OCI-LY7 (cell line): ENCODE results near the gene MTUS2. TPM values are rescaled to one million over a fixed set of nuclear protein-coding genes. Genes with fewer than 3 reads are reported as not detected.

Experiments used
- BruUV-seq: library from RNA; stranded (reverse); fragments of 400-500 nt; replicated peaks from 2 replicates; lab custom pipeline; 2021; lab: Mats Ljungman, UMichigan
- CTCF ChIA-PET: fragments of 300-600 bp; sonication (Branson Sonifier 250); formaldehyde crosslinking; loops from one replicate; lab custom pipeline; 2022; ENCODE audit warnings: antibody characterized with exemption; ENCODE audit not compliant: unreplicated experiment; lab: Charles Lee
- POLR2A ChIA-PET: fragments of 300-600 bp; sonication (Branson Sonifier 250); formaldehyde crosslinking; loops from one replicate; lab custom pipeline; 2022; ENCODE audit warnings: antibody characterized with exemption; lab: Charles Lee
- DNase-seq: peaks from one replicate; pipeline ENCODE4 v3.0.0-alpha.2; 2015; ENCODE audit warnings: low spot score
- H2AFZ ChIP-seq: fragments of 200-600 bp; sonication (generic), shearing (Covaris generic); 2 replicates; pipeline ENCODE4 v1.6.1; 2014; ENCODE audit warnings: mild to moderate bottlenecking, antibody characterized with exemption, low read length, moderate library complexity
- H3K27ac ChIP-seq: fragments of 200-600 bp; sonication (generic); 2 replicates; pipeline ENCODE4 v1.5.1; 2014; ENCODE audit warnings: mixed run types, low read depth, mild to moderate bottlenecking, moderate library complexity, low read length, inconsistent platforms; ENCODE audit not compliant: poor library complexity, severe bottlenecking
- H3K36me3 ChIP-seq: fragments of 200-600 bp; sonication (generic); 2 replicates; pipeline ENCODE4 v1.6.1; 2014; ENCODE audit warnings: mild to moderate bottlenecking, antibody characterized with exemption, low read length, moderate library complexity, mixed read lengths; ENCODE audit not compliant: insufficient read depth
- H3K4me1 ChIP-seq: fragments of 200-600 bp; sonication (generic); 2 replicates; pipeline ENCODE4 v1.5.1; 2014; ENCODE audit warnings: mild to moderate bottlenecking, low read length; ENCODE audit not compliant: insufficient read depth, poor library complexity, severe bottlenecking
- H3K4me2 ChIP-seq: fragments of 200-600 bp; sonication (generic); 2 replicates; pipeline ENCODE4 v1.6.1; 2014; ENCODE audit warnings: mild to moderate bottlenecking, low read length
- H3K4me3 ChIP-seq: fragments of 200-600 bp; sonication (generic); 2 replicates; pipeline ENCODE4 v1.5.1; 2014; ENCODE audit warnings: mild to moderate bottlenecking, low read depth, low read length; ENCODE audit not compliant: poor library complexity, severe bottlenecking
- H3K79me2 ChIP-seq: fragments of 200-600 bp; sonication (generic); 2 replicates; pipeline ENCODE4 v1.6.1; 2016; ENCODE audit warnings: low read depth, mild to moderate bottlenecking, low read length, moderate library complexity, mixed read lengths; ENCODE audit not compliant: insufficient read depth
- H3K9me2 ChIP-seq: fragments of 200-600 bp; sonication (generic); 2 replicates; pipeline ENCODE4 v1.6.1; 2016; ENCODE audit warnings: mild to moderate bottlenecking, low read length, mixed read lengths; ENCODE audit not compliant: insufficient read depth
- H3K9me3 ChIP-seq: fragments of 200-600 bp; sonication (generic); 2 replicates; pipeline ENCODE4 v1.6.1; 2014; ENCODE audit warnings: mild to moderate bottlenecking, mixed run types, low read length, mixed read lengths
- H4K20me1 ChIP-seq: fragments of 200-600 bp; sonication (generic); 2 replicates; pipeline ENCODE4 v1.6.1; 2014; ENCODE audit warnings: mild to moderate bottlenecking, antibody characterized with exemption, low read length, moderate library complexity, mixed read lengths; ENCODE audit not compliant: insufficient read depth
- EZH2phosphoT487 ChIP-seq: fragments of 200-600 bp; sonication (generic); IDR thresholded peaks from 2 replicates; pipeline ENCODE4 v1.6.1; 2018; ENCODE audit warnings: low read depth, borderline replicate concordance, mild to moderate bottlenecking, mixed run types, antibody characterized with exemption, low read length, moderate library complexity, mixed read lengths
- intact Hi-C: fragments of 100-400 bp; cut with micrococcal nuclease; formaldehyde crosslinking; loops from one replicate; pipeline ENCODE4 v1.10.0; 2022; ENCODE audit not compliant: unreplicated experiment
- total RNA-seq, 2 experiments: library from RNA; depleted of rRNA in 1 of 2; stranded (reverse); fragments of >200 nt in 1 of 2; shearing (Covaris generic) in 1 of 2; gene quantifications; 2 replicates each; pipeline ENCODE4 v1.2.3, GENCODE V29; 2014 to 2022
- TF ChIP-seq, protein P1 (sequence below): fragments of 200-600 bp; sonication (generic); conservative IDR thresholded peaks from 2 replicates; pipeline ENCODE4 v1.5.1; 2014; ENCODE audit warnings: mild to moderate bottlenecking, antibody characterized with exemption, low read length, moderate library complexity, mixed read lengths

MTUS2 gene
- total RNA-seq, 2 experiments from 2014 or later = 0.16 to 9.8 TPM

DNA sequence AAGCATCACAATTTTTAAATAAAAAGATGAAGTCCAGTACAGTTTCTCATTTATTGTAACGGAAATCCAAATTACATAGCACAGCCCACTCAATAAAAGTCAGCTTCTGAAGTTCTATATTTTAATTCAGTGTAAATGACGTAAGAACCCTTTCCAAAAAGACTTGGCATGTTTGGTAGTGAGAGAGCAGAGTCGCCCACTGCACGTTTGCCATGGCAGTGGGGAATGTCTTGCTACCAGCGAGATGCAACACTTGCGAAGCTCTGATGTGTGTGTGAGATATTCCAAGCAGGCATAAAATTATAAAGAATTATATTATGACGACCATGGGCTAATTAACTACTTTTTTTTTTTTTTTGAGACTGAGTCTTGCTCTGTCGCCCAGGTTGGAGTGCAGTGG is 585.3 kb downstream of the MTUS2 start:
- POLR2A ChIA-PET = interaction anchor here (0.6 to 1.3 kb wide), 4 partner anchors 10 to 969 kb away, joined by 3 to 5 read pairs (median 3); no protein-coding TSS in a partner anchor
- CTCF ChIA-PET = no interaction called here
- H3K4me3 ChIP-seq = no peak overlapping the region

DNA sequence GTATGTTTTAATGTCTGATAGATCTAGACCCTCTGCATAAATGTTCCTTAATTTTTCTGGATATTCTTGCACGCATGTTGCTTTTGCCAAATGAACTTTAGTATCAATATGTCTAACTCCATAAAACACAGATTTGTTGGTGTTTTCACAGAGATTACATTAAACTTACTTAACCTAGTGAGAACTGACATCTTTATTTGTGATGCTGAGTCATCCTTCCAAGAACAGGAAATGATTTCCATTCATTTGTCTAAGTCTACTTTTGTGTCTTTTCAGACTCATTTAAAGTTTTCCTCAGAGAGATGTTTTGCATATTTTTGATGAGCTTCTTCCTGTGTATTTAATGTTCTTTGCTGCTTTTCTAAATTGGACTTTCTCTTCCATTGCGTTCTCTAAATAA is 591.3 kb downstream of the MTUS2 start:
- no peaks in the 10 kb centered on the region for H4K20me1 ChIP-seq
- no peak overlapping the region for H3K4me2 ChIP-seq
- no TSS peak for BruUV-seq

More for the DNA sequence above, 585.3 kb downstream of the MTUS2 start:
- no peaks in the 10 kb centered on the region for H3K4me1 ChIP-seq
- no TSS peak for BruUV-seq
- no peaks in the 10 kb centered on the region for H4K20me1 ChIP-seq
- no peak overlapping the region for H2AFZ ChIP-seq
- no peaks in the 10 kb centered on the region for H3K9me3 ChIP-seq
- no peak overlapping the region for H3K4me2 ChIP-seq
- no peaks in the 10 kb centered on the region for H3K36me3 ChIP-seq
- H3K79me2 ChIP-seq = no peaks in the 10 kb centered on the region
- DNase-seq = no peak
- H3K27ac ChIP-seq = no peak overlapping the region
- H3K9me2 ChIP-seq = no peaks in the 10 kb centered on the region
- TF ChIP-seq, protein P1, sequence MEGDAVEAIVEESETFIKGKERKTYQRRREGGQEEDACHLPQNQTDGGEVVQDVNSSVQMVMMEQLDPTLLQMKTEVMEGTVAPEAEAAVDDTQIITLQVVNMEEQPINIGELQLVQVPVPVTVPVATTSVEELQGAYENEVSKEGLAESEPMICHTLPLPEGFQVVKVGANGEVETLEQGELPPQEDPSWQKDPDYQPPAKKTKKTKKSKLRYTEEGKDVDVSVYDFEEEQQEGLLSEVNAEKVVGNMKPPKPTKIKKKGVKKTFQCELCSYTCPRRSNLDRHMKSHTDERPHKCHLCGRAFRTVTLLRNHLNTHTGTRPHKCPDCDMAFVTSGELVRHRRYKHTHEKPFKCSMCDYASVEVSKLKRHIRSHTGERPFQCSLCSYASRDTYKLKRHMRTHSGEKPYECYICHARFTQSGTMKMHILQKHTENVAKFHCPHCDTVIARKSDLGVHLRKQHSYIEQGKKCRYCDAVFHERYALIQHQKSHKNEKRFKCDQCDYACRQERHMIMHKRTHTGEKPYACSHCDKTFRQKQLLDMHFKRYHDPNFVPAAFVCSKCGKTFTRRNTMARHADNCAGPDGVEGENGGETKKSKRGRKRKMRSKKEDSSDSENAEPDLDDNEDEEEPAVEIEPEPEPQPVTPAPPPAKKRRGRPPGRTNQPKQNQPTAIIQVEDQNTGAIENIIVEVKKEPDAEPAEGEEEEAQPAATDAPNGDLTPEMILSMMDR = no peak
- TF ChIP-seq EZH2phosphoT487 = no peak
- intact Hi-C loops = no loop called here

DNA sequence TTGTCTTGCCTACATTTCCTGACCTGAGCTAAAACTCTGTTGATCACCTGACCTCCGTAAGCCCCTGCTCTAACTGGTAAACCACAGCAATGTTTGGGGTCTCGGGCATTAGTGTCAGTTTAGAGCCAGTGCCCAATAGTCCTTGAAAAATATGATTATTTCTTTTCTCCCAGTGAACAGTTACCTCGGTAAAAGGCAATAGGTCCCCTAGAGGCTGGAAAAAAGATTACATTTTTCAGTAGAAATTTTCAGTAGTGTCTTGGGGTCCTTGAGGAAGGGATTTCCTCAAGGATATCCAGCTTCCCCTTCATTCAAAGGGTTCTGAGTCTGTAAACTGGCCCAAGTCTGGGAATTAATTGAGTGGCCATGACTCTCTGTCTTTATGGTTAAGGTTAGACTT is 597.9 kb downstream of the MTUS2 start:
- no peaks in the 10 kb centered on the region for H3K9me3 ChIP-seq
- H3K36me3 ChIP-seq = no peaks in the 10 kb centered on the region
- no TSS peak for BruUV-seq
- H3K4me2 ChIP-seq = no peak overlapping the region
- DNase-seq = no peak
- intact Hi-C loops = no loop called here
- no peak overlapping the region for H3K27ac ChIP-seq
- no peaks in the 10 kb centered on the region for H3K79me2 ChIP-seq
- no peak overlapping the region for H2AFZ ChIP-seq
- TF ChIP-seq EZH2phosphoT487 = no peak
- TF ChIP-seq, protein P1 = peak; percentile 55
- ChIA-PET CTCF (interaction anchor here (0.6 kb wide), 1 partner anchor 52 kb away, joined by 3 read pairs; no protein-coding TSS in a partner anchor), POLR2A (interaction anchor here (1.0 to 3.6 kb wide), 3 partner anchors 15 to 53 kb away, joined by 3 to 19 read pairs (median 3); no protein-coding TSS in a partner anchor)
- no peak overlapping the region for H3K4me3 ChIP-seq
- H4K20me1 ChIP-seq = no peaks in the 10 kb centered on the region
- no peaks in the 10 kb centered on the region for H3K9me2 ChIP-seq
- no peaks in the 10 kb centered on the region for H3K4me1 ChIP-seq

More for the DNA sequence above, 591.3 kb downstream of the MTUS2 start:
- DNase-seq = no peak
- Histone ChIP-seq H3K9me2 (no peaks in the 10 kb centered on the region), H3K27ac (no peak overlapping the region), H2AFZ (no peak overlapping the region), H3K79me2 (no peaks in the 10 kb centered on the region), H3K9me3 (peaks cover 15% of the 10 kb centered on the region; the same call in 1 of the 2 replicates), H3K4me1 (peaks cover 2% of the 10 kb centered on the region), H3K36me3 (no peaks in the 10 kb centered on the region), H3K4me3 (no peak overlapping the region)
- TF ChIP-seq, protein P1 = no peak
- TF ChIP-seq EZH2phosphoT487 = no peak
- ChIA-PET POLR2A (interaction anchor here (1.1 kb wide), 1 partner anchor 56 kb away, joined by 3 read pairs; no protein-coding TSS in a partner anchor), CTCF (no interaction called here)
- intact Hi-C loops = no loop called here
